HG02610 (cell line): ENCODE data around the gene DHRS3.

Experiments used
- ATAC-seq: cut with Tn5 transposase; IDR thresholded peaks from one replicate; pipeline ENCODE4 v1.9.1; 2021; ENCODE audit warnings: mild to moderate bottlenecking, moderate library complexity; ENCODE audit not compliant: unreplicated experiment

Gene DHRS3

DNA sequence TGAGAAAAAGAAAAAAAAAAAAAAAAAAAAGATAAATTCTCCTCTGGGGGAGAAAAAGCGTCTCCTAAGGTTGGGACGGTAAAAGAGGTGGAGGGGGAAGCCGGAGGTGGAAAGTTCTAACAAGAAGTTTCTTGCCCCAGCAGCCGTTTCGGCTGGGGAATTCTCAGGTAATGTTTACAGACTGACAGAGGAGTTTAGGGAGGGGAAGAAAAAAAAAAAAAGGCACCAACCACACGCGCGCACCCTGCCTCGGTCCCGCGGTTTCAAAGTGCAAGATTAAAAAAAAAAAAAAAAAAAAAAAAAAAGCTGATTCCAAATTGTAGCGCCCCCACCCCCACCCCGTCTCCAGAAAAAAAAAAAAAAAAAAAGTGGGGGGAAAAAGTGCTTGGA, 504 bp downstream of the DHRS3 start:
- no peak for ATAC-seq

DNA sequence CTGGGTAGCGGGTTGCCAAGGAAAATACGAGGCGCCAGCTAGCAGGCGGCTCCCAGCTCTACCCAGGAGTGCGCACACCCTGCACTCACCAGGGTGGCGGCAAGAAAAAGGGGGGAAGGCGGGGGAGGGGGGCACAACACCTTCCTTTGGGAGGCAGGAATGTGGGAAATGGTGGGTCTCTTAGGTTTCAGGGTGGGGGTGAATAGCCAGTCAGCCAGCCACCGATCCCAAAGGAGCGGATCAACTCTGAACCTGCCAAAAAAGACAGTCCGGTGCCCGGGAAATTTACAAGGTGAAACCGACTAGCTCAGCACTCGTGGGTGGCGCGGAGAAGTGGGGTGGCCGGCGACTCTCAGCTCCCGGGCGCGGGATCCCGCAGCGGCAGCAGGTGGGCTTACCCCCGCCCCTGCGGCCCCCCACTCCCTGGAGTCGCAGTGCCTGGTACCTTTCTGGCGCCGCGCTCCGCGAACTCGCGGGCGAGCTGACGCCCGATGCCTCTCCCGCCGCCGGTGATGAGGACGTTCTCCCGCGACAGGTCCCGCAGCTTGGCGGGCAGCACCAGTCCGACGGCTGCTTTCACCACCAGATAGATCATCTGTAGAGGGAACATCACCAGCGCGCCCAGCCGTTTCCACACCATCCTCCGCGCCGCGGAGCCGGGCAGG, 1.2 kb downstream of the DHRS3 start:
- ATAC-seq, result no peak

DNA sequence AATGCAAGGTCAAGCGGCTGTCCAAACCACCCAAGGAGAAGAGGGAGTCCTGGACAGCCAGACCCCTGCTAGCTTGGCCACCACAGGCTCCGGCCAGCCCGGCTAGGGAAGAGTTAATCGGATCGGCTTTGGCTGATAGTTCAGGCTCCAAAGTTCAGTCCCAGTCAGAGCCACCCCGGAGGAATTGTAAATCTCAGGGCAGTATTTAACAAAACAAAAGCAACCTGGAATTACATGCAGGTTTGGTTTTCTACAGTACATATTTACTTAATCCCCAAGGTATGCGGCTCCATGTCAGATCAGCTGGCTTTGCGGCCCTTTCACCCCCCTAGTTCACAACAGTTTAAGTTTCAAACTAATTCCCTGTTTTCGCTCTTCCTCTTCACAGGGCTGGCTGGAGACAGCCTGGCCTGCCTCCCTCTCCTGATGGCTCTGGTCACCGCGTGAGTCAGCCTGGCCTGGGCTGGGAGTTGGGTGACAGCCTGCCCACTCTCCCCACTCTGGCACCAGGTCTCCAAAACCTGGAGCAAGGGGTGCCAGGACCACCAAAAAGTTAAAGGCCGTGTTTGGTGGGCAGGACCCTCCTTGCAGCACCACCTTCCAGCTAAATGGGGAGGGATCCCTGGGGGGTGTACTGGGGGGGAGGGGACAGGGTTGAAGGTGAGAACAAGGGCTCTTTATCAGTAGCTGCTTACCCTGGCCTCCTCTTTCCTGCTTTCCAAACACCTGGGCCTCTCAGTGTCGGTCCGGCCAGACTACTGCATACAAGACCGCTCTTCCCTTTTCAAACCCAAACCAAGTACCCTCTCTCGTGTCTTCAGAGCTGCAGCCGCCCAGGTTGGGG, 1.9 kb downstream of the DHRS3 start:
- no peak for ATAC-seq

DNA sequence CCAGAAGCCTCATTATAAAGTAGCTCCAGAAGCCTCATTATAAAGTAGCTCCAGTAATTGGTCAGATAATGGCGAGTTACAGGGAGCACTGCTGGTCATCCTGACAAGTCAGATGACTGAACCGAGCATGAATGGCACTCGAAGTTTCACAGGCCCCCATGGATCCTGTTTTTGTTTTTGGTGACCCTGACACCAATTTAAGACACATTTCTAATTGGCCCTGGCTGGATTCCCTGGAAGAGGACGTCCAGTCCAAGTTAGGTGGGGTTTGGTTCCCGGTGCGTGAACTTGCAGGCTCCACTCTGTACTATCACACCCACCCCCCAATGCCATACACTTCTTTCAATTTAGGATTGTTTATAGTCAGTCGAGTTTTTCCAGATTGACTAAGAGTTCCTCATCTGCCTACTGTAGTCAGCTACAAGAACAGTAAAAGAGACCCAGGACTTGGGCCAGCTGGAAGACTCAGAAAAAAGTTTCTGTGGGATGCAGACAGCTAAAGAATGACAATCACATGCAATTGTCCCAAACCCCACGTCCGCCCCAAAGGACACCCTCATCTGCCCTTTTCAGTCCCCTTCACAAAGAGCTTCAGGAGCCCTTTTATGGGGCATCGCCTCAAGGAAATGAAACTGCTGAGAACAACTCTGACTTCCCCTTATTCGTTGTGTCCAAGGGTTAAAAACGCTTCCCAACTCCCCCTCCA, 2.7 kb downstream of the DHRS3 start:
- no peak for ATAC-seq

DNA sequence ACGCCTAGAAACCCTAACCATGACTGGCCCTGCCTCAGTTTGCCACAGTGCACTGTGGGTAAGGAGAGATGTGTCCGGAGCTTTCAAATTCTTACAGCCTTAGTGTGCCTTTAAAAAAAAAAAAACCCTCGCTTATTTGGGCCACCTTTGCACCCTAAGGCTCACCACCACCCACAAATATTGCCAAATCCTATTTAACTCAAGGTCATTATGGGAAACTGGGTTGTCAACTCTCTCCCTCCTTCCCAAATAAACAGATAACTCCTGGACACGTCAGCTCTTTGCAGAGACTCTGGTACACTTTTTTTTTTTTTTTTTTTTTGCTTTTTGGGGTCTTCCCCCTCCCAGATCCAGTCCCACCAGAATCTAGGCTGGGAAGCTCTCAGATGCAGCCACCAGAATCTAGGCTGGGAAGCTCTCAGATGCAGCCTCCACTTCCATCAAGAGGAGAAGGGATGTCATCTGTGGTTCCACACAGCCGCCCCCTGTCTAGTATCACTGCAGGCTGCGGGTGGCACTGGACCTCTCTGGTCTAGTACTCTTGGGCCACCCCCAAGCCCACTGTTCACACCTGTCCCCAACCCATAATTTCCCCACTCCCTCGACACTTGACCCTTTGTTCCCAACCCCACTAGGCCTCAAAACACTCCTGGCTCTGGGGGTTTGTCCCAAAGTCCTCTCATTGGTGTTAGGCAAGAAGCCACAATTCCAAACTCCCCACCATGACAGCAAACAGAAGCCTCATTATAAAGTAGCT, 3.4 kb downstream of the DHRS3 start:
- no peak for ATAC-seq

DNA sequence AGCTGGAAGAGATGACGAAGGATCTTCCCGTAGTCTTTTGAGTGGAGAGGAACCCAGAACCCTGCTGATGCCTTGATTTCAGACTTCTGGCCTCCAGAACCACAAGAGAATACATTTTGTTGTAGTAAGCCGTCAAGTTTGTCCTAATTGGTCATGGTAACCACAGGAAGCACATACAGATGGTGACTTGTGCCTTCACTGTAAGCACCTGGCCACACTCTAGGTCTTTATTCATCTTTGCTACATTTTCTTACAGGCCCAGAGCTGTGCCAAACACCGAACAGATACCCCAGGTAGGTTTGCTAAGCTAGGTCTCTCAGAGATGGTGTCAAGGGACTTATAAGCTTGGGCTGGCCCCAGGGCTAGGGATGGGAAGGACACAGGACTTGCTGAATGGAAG, 4.8 kb downstream of the DHRS3 start:
- no peak for ATAC-seq

DNA sequence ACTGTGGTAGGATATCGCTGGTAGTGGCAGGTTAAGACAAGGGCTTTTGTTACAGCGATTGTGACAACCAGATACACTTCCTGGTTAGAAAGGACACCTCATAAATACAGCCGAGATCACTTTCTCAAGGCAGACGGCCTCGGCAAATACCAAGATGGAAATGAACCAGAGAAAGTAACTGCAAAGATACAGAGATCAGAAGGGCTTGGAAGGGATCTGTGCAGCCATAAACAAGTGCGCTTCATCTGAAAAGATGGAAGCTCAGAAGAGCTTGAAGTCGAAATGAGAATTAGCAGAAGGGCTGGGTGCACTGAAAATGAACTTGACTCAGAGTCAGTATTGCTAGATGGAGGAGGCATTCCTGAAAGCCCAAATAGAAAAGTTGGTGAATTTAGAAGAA, 7.1 kb downstream of the DHRS3 start:
- no peak for ATAC-seq

DNA sequence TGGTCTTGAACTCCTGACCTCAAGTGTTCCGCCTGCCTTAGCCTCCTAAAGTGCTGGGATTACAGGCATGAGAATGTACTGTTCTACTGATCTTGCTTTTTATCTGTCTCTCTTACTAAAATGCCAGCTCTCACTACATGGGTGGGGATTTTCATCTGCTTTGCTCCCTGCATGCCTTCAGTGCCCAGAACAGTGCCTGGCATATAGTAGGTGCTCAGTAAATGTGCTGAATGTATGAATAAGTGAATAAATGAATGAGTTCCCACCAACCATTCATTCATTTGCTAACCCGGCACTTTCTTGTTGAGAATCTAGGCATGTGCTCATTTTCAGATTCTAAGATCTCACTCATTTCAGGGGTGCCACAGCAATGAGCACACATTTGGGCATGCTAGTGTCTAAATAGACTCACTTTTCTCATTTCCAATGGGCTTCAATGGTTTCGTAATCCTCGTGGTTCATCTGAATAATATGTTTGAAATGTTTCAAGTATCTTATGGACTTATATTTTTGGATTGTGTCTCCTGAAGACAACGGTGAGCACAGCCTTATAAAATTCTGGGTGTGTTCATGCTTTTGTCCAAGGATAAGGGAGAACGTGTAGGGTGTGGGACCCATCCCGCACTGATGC, 7.6 kb downstream of the DHRS3 start:
- no peak for ATAC-seq

DNA sequence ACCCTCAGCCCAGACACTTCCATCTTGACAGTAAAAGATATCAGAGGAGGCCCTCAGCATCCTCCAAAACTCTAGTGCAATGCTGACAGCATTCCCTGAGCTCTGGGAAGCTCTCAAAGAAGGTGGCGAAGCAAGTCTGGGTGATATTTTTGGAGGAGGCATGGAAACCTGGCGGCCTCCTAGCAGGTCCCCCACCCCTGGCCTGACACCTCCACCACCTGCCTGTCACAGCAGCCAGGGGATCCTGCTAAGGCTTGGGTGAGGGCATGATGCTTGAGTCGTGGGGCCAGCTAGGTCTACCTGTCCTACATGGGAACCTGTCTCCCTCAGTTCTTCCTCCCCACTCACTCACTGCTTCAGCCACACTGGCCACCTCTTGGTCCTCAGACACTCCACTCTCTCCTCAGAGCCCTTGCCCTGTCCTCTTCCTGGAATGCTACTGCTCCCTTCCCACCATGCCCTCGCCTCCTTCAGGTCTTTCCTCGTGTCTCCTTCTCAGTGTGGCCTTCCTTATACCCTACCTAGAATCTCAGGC, 8.5 kb downstream of the DHRS3 start:
- ATAC-seq, result no peak

DNA sequence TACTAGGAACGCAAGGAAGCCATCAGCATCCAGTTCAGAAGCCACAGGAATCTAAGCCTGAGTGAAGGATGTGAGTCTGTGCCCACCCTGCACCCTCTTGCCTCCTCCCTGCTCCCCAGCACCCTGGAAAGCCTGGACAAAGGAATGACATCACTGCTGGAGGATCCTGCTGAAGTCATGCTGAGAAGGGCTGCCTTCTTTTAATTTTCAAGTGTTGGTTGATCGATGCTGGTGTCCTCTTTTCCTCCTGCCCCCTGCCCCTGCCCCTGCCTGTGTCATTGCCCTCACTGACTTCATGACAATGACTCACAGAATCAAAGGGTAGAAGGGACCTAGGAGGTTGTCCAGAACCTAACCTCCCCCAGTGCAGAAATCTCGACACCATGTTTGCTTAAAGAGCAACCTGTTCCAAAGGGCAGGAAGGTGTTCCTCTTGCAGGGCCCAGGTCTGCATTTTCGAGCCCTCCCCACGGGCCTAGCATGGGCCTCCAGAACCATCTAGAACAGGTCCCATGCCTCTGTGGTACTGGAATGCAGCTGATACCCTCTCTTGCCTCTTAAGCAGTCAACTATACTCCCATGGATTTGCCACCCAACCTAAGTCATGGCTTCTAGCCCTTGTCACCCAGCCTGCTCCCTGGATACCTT, 9.6 kb downstream of the DHRS3 start:
- ATAC-seq, result no peak

DNA sequence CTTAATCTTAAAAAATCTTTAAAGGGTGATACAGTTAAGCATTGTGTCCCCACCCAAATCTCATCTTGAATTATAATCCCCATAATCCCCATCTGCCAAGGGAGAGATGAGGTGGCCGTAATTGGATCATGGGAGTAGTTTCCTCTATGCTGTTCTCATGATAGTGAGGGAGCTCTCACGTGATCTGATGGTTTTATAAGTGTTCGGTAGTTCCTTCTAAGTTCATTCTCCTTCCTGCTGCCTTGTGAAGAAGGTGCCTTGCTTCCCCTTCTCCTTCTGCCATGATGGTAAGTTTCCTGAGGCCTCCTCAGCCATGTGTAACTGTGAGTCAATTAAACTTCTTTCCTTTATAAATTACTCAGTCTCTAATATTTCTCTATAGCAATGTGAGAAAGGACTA, 10.7 kb downstream of the DHRS3 start:
- no peak for ATAC-seq

DNA sequence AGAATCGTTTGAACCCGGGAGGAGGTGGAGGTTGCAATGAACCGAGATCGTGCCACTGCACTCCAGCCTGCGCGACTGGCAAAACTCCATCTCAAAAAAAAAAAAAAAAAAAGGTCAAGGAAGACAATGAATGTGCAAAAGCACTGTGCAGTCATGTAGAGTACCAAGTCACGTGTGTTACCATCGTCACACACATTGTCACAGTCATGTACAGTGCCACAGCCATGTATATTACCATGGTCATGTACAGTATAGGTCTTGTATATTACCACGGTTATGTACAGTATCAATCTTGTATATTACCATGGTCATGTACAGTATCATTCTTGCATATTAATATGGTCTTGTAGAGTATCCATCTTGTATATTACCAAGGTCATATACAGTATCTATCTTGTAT, 13.0 kb downstream of the DHRS3 start:
- ATAC-seq, result no peak

DNA sequence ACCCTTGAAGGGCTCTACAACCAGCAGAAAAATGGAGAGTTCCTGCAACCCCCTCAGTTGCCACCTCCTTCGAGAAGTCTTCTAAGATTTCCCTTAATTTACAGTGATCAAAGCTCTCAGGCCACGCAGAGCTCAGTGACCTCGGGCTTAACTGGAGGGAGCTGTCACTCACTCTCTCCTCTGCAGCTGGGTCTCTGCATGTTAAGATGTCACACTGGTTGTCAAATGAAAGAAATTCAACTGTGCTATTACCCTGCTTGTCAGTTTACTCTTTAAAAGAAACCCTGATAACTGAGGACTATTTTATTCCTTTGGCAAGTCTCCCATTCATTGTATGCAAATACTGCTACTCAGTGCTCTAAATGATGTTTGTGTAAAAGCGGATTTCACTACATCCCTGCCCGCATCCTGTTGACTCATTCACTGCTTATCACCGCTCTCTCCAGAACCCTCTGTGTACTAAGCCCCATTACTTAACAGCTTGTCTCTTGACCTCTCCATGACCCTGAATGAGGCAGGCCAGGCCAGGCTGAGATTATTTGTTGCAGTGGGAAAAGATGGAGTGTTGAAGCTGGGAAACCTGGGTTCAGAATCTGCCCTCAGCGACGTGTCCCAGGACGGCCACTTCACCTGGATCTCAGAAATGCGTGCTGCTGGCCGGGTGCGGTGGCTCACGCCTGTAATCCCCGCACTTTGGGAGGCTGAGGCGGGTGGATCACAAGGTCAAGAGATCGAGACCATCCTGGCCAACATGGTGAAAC, 13.7 kb downstream of the DHRS3 start:
- no peak for ATAC-seq

DNA sequence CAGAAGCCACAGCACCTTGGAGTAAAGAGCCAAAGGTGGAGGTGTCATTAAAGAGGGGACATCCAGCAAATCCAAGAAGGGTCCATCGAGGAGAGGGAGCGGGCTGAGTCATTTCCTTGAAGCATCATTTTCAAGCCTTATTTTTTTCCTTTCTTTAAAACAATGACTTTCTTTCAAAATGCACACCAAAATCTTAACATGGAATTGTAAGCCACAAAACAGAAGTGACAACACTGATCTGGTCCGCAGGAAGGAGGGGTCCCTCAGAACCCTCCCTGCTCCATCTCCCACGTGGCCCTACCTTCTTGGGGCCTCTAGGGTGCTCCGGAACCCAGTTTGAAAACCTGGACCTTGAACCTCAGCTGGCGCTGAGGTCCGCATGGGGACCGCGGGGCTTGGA, 14.8 kb downstream of the DHRS3 start:
- no peak for ATAC-seq

DNA sequence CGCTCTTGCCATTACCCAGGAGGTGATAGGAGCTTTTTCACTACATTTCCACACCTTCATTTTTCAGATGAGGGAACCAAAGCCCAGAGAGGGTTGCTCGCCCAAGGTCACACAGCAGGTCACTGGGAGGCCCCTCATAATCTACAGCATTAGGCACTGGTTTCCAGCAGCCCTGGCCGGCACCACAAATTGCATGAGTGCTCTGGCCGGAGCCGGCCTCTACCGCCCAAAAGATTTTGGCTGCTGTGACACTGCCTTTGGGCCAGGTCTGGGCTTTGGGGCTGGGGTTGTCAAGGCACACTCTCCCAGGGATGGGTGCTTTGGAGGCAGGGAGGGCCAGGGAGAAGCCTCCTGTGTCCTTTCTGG, 15.4 kb downstream of the DHRS3 start:
- no peak for ATAC-seq

DNA sequence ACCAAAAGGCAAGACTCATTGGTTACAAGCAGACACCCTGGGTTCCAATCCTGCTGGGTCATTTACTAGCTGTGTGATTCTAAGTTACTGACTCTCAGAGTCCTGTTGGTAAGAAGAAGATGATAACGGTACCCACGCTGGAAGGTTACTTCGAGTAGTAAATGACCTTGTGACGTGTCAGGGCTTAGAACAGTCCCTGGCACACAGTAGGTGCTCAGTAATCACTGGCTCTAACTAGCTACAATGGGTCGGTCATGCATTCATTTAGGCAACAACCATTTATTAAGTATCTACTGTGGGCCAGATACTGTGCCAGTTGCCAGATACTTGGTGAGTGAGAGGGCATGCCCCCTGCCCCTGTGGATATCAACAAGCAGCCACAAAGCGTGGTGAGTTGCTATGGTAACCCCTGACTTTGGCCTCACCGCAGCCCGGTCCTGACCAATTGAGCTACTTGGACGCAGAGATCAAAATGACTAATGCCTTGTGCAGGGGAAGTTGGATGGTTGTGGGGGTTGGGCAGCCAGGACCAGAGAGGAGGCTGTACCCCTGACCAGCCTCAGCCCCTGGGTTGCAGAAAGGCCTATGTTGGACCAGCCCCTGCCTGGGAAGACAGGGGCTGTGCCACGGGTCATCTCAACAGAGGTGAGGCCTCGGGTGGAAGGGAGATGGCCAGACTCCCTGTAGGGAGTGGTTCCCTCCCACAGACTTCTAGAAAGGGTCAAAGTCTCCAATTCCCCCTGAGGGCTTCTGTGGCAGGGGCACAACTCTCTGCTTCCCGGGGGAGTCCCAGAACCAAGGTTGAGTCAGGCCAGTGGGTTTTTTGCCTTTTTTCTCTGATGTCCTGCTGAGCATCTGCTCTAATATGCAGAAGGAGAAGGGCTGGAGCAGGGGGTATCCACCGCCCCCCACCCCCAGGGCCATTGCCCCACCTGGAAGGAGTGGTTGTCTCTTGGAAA, 16.0 kb downstream of the DHRS3 start:
- ATAC-seq, result no peak

DNA sequence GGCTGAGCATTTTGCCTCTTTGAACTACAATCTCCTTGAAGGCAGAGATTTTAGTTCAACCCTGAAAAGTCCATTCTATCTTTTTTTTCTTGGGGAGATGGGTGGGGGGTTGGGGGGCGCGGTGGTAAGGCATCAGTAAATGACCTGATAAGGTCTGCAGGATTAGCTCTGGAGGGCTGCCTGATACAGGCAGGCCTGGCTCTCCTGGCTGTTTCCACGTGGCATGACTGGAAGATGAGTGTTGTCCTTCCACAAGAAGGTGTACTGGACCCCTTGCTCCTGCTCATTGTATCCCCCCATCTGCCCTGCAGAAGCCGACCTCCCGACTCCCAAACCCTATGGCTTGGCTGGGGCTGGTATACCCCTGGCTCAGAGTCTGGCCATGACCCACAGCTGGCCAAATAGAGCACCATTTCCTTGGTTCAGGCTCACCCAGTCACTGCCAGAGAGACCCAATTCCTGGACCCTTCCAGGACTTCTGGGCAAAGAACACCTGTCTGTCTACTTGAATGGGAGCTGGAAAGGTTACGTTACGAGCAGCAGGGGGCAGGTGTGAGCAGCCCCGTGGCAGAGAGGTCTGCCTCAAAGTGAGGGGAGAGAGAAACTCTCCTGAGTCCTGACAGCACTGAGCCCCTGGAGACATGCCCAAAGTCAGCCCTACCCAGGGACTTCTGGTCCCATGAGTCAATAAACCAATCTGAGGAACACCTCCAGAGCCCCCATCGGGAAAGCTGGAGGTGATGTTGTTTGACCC, 17.0 kb downstream of the DHRS3 start:
- no peak for ATAC-seq

DNA sequence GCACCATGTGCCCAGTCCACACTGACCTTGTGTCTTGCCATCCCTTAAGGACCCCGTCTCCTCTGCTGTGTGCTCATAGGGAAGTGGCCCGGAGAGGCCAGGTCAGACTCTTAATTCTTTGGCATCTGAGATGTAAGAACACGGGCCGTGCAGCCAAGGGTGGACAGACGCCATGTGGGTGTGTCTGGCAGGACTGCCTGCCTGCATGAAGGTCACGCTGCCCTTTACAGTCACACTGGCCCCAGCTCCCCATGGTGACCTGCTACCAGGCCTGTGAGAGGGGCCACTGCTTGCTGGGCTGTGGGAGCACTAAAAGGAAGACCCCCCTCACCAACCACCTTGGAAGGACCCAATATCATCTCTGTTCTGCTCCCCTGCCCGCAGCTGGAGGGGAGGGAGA, 17.7 kb downstream of the DHRS3 start:
- ATAC-seq, result no peak
